ENCODE measurements around the gene ZMIZ1.
A peak's percentile ranks its signal among the peaks of the same experiment; 100 is the strongest.

The ZMIZ1 gene

GRCh38 chr10:79053481-79054202 is 15.1 kb upstream of the ZMIZ1 start:
- DNase-seq, result no peak

GRCh38 chr10:79054203-79055099 is 14.3 kb upstream of the ZMIZ1 start:
- no peak for DNase-seq

GRCh38 chr10:79055100-79055782 is 13.5 kb upstream of the ZMIZ1 start:
- DNase-seq, result no peak

- no peak for DNase-seq
Measured at GRCh38 chr10:79055892-79056291, 12.9 kb upstream of the ZMIZ1 start.

GRCh38 chr10:79056361-79056735 is 12.4 kb upstream of the ZMIZ1 start:
- DNase-seq, result no peak

GRCh38 chr10:79056736-79057391 is 11.9 kb upstream of the ZMIZ1 start:
- no peak for DNase-seq

GRCh38 chr10:79057481-79058275 is 11.1 kb upstream of the ZMIZ1 start:
- DNase-seq, result no peak

- DNase-seq, result no peak
Measured at GRCh38 chr10:79058899-79059841, 9.6 kb upstream of the ZMIZ1 start.

- DNase-seq, result no peak
Measured at GRCh38 chr10:79059859-79060379, 8.8 kb upstream of the ZMIZ1 start.

GRCh38 chr10:79060641-79061255 is 8.0 kb upstream of the ZMIZ1 start:
- DNase-seq, result no peak

- no peak for DNase-seq
Measured at GRCh38 chr10:79061441-79062315, 7.1 kb upstream of the ZMIZ1 start.

GRCh38 chr10:79063071-79063491 is 5.7 kb upstream of the ZMIZ1 start:
- peak; percentile 64 to 73 for DNase-seq

GRCh38 chr10:79063661-79064492 is 4.9 kb upstream of the ZMIZ1 start:
- DNase-seq, result no peak

GRCh38 chr10:79065091-79065551 is 3.6 kb upstream of the ZMIZ1 start:
- no peak for DNase-seq

GRCh38 chr10:79065853-79066252 is 2.9 kb upstream of the ZMIZ1 start:
- no peak for DNase-seq

GRCh38 chr10:79066411-79067240 is 2.1 kb upstream of the ZMIZ1 start:
- peak; percentile 82 to 85 for DNase-seq

Data from Kasumi-1 (cell line).